Esophagus squamous epithelium (tissue), 5 donors: ENCODE results near the gene MYO15B. TPM values are rescaled to one million over a fixed set of nuclear protein-coding genes. Genes with fewer than 3 reads are reported as not detected.
A peak's percentile ranks its signal among the peaks of the same experiment; 100 is the strongest.

Experiments
- DNase-seq: peaks from one replicate; lab custom pipeline; 2025; lab: John Stamatoyannopoulos, UW
- H3K27ac ChIP-seq, 4 donors: fragments of 200-600 bp; sonication (generic); one replicate each; pipeline ENCODE4 v1.5.1; 2016 to 2019; ENCODE audit warnings: mild to moderate bottlenecking in 1 of 4
- H3K27me3 ChIP-seq, 4 donors: fragments of 200-600 bp; sonication (generic); 1 replicate in 3 of 4; 2 replicates in 1 of 4; pipeline versions ENCODE4 v1.5.1 to v1.6.0; 2017 to 2021; ENCODE audit warnings: antibody characterized with exemption in 1 of 4
- H3K36me3 ChIP-seq, 3 donors: fragments of 200-600 bp; sonication (generic); one replicate each; pipeline ENCODE4 v1.5.1; 2016 to 2019
- H3K4me1 ChIP-seq, 3 donors: fragments of 200-600 bp; sonication (generic); one replicate each; pipeline ENCODE4 v1.5.1; 2017 to 2019
- H3K4me3 ChIP-seq, 4 donors: fragments of 200-600 bp; sonication (generic); 1 replicate in 3 of 4; 2 replicates in 1 of 4; pipeline ENCODE4 v1.5.1; 2016 to 2019; ENCODE audit warnings: mild to moderate bottlenecking in 2 of 4, moderate library complexity in 1 of 4
- H3K9me3 ChIP-seq, 3 donors: fragments of 200-600 bp; sonication (generic); one replicate each; pipeline ENCODE4 v1.5.1; 2016 to 2019
- CTCF ChIP-seq, 6 experiments: fragments of 450-650 bp in 4 of 6; fragments of 200-600 bp in 2 of 6; sonication (generic) in 2 of 6; IDR thresholded peaks; one replicate each; pipeline ENCODE4 v1.5.1; 2016 to 2019; ENCODE audit warnings: antibody characterized with exemption in 6 of 6, mild to moderate bottlenecking in 4 of 6, moderate library complexity in 4 of 6
- POLR2A ChIP-seq, 4 donors: fragments of 450-650 bp; IDR thresholded peaks; one replicate each; pipeline ENCODE4 v1.6.1; 2017; ENCODE audit warnings: antibody characterized with exemption in 4 of 4, mild to moderate bottlenecking in 4 of 4, moderate library complexity in 3 of 4
- WGBS, 2 donors: methylation state at CpG; one replicate each; pipeline ENCODE4 v1.1.5; 2018; 5-methylcytosine and 5-hydroxymethylcytosine counted together
- intact Hi-C: fragments of 100-400 bp; cut with DNase I; formaldehyde crosslinking; loops from one replicate; pipeline ENCODE4 v1.15.0; 2022
- total RNA-seq, 4 donors: library from RNA; depleted of rRNA; stranded (reverse); fragments of >200 nt; gene quantifications; one replicate each; pipeline ENCODE4 v1.1.0, GENCODE V29; 2016
- donor health status: DM: yes; HTN: yes; CAD: no.

MYO15B gene
- total RNA-seq, 4 donors from 2014 or later = 6.3 to 60.7 (median 10.4) TPM

GRCh38 chr17:75588596-75589011 lies 1.0 kb downstream of the MYO15B start:
- Histone ChIP-seq H3K27ac (peak overlapping the region; percentile 78 to 97 (median 93)), H3K36me3 (no peaks in the 10 kb centered on the region), H3K9me3 (no peaks in the 10 kb centered on the region), H3K4me3 (peak overlapping the region; percentile 34 to 82 (median 65)), H3K4me1 (peaks cover 14 to 40% (median 16%) of the 10 kb centered on the region in 3 donors), H3K27me3 (peaks cover 0 to 15% (median 0%) of the 10 kb centered on the region in 4 donors)
- no peak for TF ChIP-seq POLR2A (IDR thresholded peaks at IDR 0.05)
- no peak for TF ChIP-seq CTCF (IDR thresholded peaks at IDR 0.05)
- intact Hi-C loops = loop anchor here (5.0 to 10.0 kb wide), 2 partner anchors 71 to 154 kb away; partner anchors contain the start of genes CASKIN2 and TSEN54
- WGBS, 2 donors = no CpG with 5 or more reads among the region's 49 CpGs
- no peak for DNase-seq

- 7 to 15% methylated on average over 11 to 14 of the region's 100 CpGs for WGBS, 2 donors
- Histone ChIP-seq H3K27me3 (peaks cover 0 to 15% (median 0%) of the 10 kb centered on the region in 4 donors), H3K36me3 (no peaks in the 10 kb centered on the region), H3K9me3 (no peaks in the 10 kb centered on the region), H3K27ac (peak overlapping the region; percentile 78 to 97 (median 93)), H3K4me3 (peak overlapping the region; percentile 34 to 82 (median 65)), H3K4me1 (peaks cover 14 to 40% (median 16%) of the 10 kb centered on the region in 3 donors)
- intact Hi-C loops = loop anchor here (5.0 to 10.0 kb wide), 2 partner anchors 72 to 154 kb away; partner anchors contain the start of genes CASKIN2 and TSEN54
- TF ChIP-seq POLR2A (IDR thresholded peaks at IDR 0.05) (peak in 2 of 4 donors; percentile 66 to 79), CTCF (IDR thresholded peaks at IDR 0.05) (peak; percentile 58 to 95 (median 88))
- DNase-seq = peak; percentile 69
These were observed 1.7 kb downstream of the MYO15B start for GRCh38 chr17:75589012-75589918.

GRCh38 chr17:75589919-75590303 lies 2.3 kb downstream of the MYO15B start:
- H3K36me3 ChIP-seq = no peaks in the 10 kb centered on the region
- H3K27me3 ChIP-seq = peaks cover 0 to 15% (median 0%) of the 10 kb centered on the region in 4 donors
- no peak for DNase-seq
- H3K4me1 ChIP-seq = peaks cover 14 to 40% (median 16%) of the 10 kb centered on the region in 3 donors
- intact Hi-C loops = loop anchor here (5.0 to 10.0 kb wide), 2 partner anchors 73 to 155 kb away; partner anchors contain the start of genes CASKIN2 and TSEN54
- WGBS, 2 donors = 50% methylated on average over 4 of the region's 29 CpGs; no CpG with 5 or more reads in 1 of the 2 donors
- H3K27ac ChIP-seq = peak overlapping the region; percentile 78 to 97 (median 93)
- H3K4me3 ChIP-seq = peak overlapping the region; percentile 34 to 82 (median 65)
- TF ChIP-seq CTCF (IDR thresholded peaks at IDR 0.05) = no peak
- TF ChIP-seq POLR2A (IDR thresholded peaks at IDR 0.05) = no peak
- H3K9me3 ChIP-seq = no peaks in the 10 kb centered on the region

DNA sequence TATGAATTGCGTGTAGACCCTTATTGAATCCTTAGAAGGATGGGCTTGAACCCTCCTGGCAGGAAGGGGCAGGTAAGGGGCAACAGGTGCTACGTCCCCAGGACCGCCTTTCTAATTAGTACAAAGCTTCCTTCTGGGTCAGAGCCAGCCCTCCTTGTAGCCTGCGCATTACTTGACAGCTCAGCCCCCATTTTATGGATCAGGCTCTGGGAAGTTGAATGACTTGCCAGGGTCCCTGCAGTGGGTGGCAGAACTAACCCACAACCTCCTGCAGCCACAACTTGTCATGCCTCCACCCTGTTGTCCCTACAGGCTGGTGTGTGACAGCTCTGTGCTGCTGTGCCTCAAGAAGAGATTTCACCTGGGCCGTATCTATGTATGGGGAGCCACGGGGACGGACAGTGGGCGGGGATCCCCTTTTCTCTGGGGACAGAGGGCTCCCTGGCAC lies 2.7 kb downstream of the MYO15B start:
- H3K36me3 ChIP-seq = no peaks in the 10 kb centered on the region
- peak overlapping the region in 2 of 4 donors; percentile 94 to 97 for H3K27ac ChIP-seq
- no peak for DNase-seq
- WGBS, 2 donors = 55 to 72% methylated on average over 4 to 7 of the region's 8 CpGs
- peaks cover 0 to 15% (median 0%) of the 10 kb centered on the region in 4 donors for H3K27me3 ChIP-seq
- no peak for TF ChIP-seq POLR2A (IDR thresholded peaks at IDR 0.05)
- no peak for TF ChIP-seq CTCF (IDR thresholded peaks at IDR 0.05)
- intact Hi-C loops = no loop called here
- no peaks in the 10 kb centered on the region for H3K9me3 ChIP-seq
- H3K4me1 ChIP-seq = peaks cover 14 to 40% (median 16%) of the 10 kb centered on the region in 3 donors
- no peak overlapping the region for H3K4me3 ChIP-seq
